ENCODE data around the gene TGFBR3.

TGFBR3 gene

DNA sequence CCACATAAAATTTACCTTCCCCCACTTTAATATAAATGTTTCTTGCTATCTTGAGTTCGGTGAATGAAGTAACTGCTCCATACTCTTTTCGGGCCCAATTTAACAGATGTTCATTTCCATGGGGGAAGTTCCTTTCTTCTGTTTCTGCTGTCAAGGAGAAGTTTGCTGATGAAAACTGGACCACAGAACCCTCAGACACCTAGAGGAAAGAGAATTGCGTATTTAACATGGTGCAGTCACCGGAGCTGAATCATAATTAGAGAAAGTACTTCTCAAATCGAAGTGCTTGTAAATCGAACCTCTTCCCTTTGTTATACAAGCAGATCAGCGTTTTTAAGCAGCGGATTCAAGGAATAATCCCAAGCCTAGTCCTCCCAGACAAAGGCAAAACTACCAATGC is 151.2 kb downstream of the TGFBR3 start:
- DNase-seq (ENCODE audit: low read depth in 2 of 2): no peak

- no peak for DNase-seq (ENCODE audit: low read depth in 2 of 2)
Measured at GRCh38 chr1:91733108-91733710, 152.7 kb downstream of the TGFBR3 start.

DNA sequence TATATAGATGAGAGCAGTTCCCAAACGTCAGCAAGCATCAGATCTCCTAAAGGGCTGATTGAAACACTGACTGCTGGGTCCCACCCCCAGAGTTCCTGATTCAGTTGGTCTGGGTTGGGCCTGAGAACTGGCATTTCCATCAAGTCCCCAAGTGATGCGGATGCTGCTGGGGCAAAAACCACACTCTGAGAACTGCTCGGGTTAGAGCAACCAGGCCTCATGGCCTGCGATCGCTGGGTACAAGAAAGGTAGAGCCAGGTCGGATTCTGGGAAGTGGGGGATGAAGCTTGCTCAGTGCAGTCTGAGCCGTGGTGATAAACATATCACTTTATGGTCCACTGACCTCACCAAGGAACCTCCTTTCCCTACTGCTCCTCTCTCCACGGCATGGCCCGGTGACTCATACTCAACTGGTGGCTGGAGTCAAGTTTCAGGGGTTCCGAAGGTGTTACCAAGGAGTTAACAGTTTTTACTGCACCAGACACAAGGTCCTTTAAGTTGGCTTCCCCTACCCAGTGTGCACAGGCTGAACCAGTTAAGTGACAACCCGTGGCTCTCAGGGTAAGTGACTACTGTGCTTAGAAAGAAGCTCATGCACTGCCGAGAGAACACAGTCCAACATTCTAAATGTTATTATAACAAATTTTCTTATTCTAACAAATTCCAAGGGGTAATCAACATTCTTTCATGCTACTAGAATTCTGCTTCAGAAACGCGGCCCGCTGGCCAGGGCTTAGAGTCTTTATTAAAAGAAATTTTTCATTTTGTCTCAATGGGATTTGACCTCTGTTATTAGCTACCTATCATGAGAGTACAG is 153.5 kb downstream of the TGFBR3 start:
- no peak for DNase-seq (ENCODE audit: low read depth in 2 of 2)

- peak; percentile 43 to 51 for DNase-seq (ENCODE audit: low read depth in 2 of 2)
Measured at GRCh38 chr1:91731815-91732214, 154.1 kb downstream of the TGFBR3 start.

DNA sequence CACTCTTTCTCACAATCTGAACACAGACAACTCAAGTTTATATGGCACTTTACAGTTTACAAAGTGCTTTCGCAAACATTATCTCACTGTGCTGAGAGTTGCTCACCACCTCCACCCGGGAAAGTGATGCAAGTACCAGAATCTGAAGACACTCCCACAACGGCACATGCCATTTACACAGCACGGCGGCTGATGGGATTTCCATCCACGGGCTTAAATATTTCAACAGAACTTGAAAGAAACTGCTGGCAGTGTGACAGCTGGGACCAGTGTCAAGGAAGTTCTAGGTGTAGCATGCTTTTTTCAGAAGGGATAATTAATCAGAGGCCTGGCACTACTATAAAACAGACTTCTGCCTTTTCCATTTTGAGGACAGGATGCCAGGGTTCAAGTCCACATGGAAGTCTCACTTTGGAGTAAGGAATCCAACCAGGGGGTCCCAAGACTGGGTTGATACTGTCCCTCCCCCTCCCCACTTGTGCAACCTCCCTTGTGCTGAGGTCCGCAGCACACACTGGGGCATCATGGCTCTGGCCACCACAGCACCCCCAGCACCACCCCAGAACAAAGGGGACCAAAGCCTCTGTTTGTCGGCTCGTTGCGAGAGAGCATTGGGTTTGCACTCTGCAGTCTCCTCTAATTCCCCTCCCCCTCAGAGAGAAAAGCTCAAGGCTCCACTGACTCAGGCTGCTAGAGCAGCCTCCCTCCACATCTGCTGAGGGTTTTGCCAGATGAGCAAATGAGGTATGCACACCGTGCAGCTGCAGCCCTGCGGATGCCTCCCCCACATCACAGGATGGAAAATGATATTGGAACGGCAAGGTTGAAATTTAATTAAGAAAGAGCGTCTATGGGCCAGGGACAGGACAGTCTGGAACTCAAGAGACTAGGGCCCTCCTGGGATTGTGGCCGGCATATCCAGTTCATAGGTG is 154.9 kb downstream of the TGFBR3 start:
- no peak for DNase-seq (ENCODE audit: low read depth in 2 of 2)

- DNase-seq (ENCODE audit: low read depth in 2 of 2): no peak
Measured at GRCh38 chr1:91729621-91730358, 156.2 kb downstream of the TGFBR3 start.

- DNase-seq (ENCODE audit: low read depth in 2 of 2): no peak
Measured at GRCh38 chr1:91727763-91728162, 158.2 kb downstream of the TGFBR3 start.

DNA sequence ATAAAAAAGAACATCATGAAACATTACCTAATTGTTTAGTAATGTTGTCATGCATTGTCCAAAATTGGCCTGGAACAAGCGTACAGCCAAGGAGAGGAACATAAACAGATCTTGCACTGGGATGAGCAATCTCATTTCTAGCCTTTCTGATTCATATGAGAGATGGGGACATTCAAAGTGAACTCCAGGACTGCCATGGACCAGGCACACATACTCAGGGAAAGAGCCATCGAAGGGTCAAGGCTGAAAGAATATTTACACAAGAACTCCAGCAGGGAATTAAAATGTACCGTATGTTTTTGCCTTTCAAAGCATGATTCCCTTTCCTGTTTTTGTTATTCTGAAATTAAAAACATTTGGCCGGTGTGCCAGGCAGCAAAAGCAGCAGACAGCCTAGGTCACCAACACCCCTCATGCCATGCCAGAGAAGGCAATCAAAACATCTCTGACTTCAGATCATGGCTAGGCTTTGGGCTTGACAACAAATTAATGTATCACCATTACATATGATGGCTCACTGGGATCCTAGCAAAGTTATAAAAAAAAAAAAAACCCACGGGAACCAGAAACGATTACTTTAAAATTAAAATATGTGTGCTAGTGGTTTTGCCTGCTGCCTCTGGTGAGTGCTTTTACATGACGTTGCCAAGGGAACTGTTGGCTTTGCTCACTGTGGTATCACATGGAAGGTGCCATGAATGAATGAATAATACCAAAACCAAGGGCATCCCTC is 159.8 kb downstream of the TGFBR3 start:
- no peak for DNase-seq (ENCODE audit: low read depth in 2 of 2)

- no peak for DNase-seq (ENCODE audit: low read depth in 2 of 2)
Measured at GRCh38 chr1:91725618-91725988, 160.3 kb downstream of the TGFBR3 start.

DNA sequence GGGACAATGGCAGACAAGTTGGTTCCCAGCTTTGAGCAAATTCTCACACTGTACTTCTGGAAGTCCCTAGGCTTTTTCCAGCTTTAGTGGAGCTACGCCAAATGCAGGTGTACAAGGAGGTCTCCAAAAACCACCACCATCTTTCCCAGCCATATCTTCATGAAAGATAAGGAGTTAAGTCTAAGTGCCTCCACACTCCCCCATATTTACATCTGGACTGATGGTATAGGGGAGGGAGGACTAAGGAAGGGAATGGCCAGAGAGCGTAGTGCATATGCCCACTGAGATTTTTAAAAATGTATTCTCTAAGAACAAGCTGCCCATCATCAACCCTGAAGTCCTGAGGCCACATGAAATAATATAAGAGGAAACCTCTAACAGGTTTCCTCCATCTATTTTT is 161.3 kb downstream of the TGFBR3 start:
- DNase-seq (ENCODE audit: low read depth in 2 of 2): no peak

GRCh38 chr1:91724231-91724630 is 161.7 kb downstream of the TGFBR3 start:
- no peak for DNase-seq (ENCODE audit: low read depth in 2 of 2)

DNA sequence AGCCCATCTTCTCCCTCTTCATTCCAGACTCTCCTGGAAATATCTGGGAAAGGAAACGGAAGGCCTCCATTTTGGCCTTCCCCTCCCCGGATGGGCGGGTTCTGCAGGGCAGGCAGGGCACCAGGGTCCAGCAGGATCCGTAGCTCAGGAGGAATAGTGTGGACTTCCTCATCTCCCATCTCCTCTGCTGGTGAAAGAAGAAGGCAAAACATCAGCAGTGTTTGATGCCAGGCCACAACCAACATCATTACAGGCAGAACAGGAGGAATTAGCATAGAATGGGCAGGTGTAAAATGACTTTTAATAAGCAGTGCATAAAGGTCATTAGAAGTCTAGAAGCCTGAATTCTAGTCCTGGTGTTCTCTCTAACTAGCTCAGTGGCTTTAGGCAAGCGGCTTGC is 165.9 kb downstream of the TGFBR3 start:
- no peak for DNase-seq (ENCODE audit: low read depth in 2 of 2)

DNA sequence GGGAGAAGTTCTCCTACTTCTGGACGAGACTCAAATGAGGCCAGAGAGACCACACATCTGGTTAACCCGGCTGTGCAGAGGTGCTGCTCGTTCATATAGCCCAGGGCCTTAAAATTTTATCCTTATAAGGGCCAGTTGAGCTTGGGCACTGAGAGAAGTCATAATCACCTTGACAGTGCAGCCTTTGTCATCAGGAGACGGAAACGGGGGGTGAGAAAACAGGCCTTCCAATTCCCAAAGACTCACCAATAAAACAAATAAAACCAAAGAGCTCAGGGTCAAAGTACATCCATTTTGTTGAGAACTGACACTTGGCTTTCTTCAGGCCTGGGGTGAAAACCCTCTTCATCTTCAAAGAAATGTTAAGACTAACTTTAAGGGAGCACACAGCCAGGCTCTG is 167.1 kb downstream of the TGFBR3 start:
- no peak for DNase-seq (ENCODE audit: low read depth in 2 of 2)

- DNase-seq (ENCODE audit: low read depth in 2 of 2): no peak
Measured at GRCh38 chr1:91718368-91718767, 167.6 kb downstream of the TGFBR3 start.

GRCh38 chr1:91717839-91718238 is 168.1 kb downstream of the TGFBR3 start:
- DNase-seq (ENCODE audit: low read depth in 2 of 2): no peak

GRCh38 chr1:91716339-91716738 is 169.6 kb downstream of the TGFBR3 start:
- no peak for DNase-seq (ENCODE audit: low read depth in 2 of 2)

- no peak for DNase-seq (ENCODE audit: low read depth in 2 of 2)
Measured at GRCh38 chr1:91715416-91716000, 170.4 kb downstream of the TGFBR3 start.

DNA sequence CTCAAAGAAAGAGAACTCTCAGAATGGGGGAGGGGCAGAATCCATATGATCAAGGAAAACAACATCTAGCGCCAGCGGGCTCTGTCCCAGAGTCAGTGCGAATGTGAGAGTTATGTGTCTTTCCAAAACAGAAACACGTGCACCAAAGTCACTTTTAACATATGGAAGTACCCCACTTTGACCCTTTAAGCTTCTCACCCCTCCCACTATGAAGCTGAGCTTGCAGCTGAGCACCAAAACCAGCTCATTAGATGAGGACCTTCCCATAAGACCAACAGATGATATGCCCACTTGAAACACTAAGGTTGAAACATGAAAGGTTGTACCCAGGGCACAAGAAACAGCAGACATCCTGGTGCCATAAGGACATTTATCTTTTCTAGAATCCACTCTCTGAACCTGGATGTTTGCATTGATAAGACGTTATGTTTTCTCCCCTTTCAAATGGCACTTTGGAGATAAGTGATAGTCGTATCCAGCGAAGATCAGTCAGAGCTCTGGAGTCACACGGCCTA is 171.0 kb downstream of the TGFBR3 start:
- no peak for DNase-seq (ENCODE audit: low read depth in 2 of 2)

GRCh38 chr1:91712981-91713841 is 172.7 kb downstream of the TGFBR3 start:
- peak in 1 of 2 donors; percentile 49 for DNase-seq (ENCODE audit: low read depth in 2 of 2)

Data from stimulated activated CD4-positive, alpha-beta T cell treated with anti-CD3 and anti-CD28 coated beads, Interleukin-15, amount 100 ng/mL, for 48 hours (primary cell).